Small intestine (tissue), 7 donors: ENCODE results near the gene BCAS3. TPM values are rescaled to one million over a fixed set of nuclear protein-coding genes. Genes with fewer than 3 reads are reported as not detected.

Experiments
- DNase-seq, 2 donors: peaks; one replicate each; pipeline versions ENCODE4 v3.0.0 to v3.0.0-alpha.2; 2013
- FAIRE-seq: peaks from 2 replicates; lab custom pipeline; 2012; peaks lifted over from hg19 to GRCh38; lab: Jason Lieb, UNC
- H3K27ac ChIP-seq, 3 donors: one replicate each; pipeline ENCODE4 v1.5.1; 2013; ENCODE audit warnings: low read length in 2 of 3, mild to moderate bottlenecking in 2 of 3, control low read depth in 1 of 3, inconsistent platforms in 1 of 3, low read depth in 1 of 3, moderate library complexity in 1 of 3
- H3K27me3 ChIP-seq, 3 donors: one replicate each; pipeline ENCODE4 v1.6.1; 2013; ENCODE audit warnings: low read length in 3 of 3, inconsistent platforms in 1 of 3; ENCODE audit not compliant: control insufficient read depth in 3 of 3, insufficient read depth in 3 of 3
- H3K36me3 ChIP-seq, 3 donors: one replicate each; pipeline ENCODE4 v1.6.1; 2013; ENCODE audit warnings: low read length in 3 of 3, inconsistent platforms in 1 of 3, low read depth in 1 of 3, mild to moderate bottlenecking in 1 of 3, moderate library complexity in 1 of 3; ENCODE audit not compliant: control insufficient read depth in 3 of 3, insufficient read depth in 2 of 3
- H3K4me1 ChIP-seq, 3 donors: one replicate each; pipeline ENCODE4 v1.6.1; 2013; ENCODE audit warnings: low read length in 2 of 3, inconsistent platforms in 1 of 3, low read depth in 1 of 3, mild to moderate bottlenecking in 1 of 3, moderate library complexity in 1 of 3; ENCODE audit not compliant: control insufficient read depth in 3 of 3, insufficient read depth in 2 of 3
- H3K4me3 ChIP-seq, 3 donors: one replicate each; pipeline ENCODE4 v1.5.1; 2013; ENCODE audit warnings: low read length in 3 of 3, control low read depth in 1 of 3, inconsistent platforms in 1 of 3, low read depth in 1 of 3, mild to moderate bottlenecking in 1 of 3, moderate library complexity in 1 of 3
- H3K9me3 ChIP-seq, 2 donors: one replicate each; pipeline ENCODE4 v1.6.1; 2013; ENCODE audit warnings: low read depth in 1 of 2, low read length in 1 of 2; ENCODE audit not compliant: control insufficient read depth in 2 of 2, insufficient read depth in 1 of 2
- WGBS, 3 donors: extraction: QIAGEN DNeasy Blood & Tissue Kit; methylation state at CpG; one replicate each; pipeline ENCODE4 v1.1.7; 2013; 5-methylcytosine and 5-hydroxymethylcytosine counted together
- polyA plus RNA-seq, 4 donors: library from polyadenylated mRNA; stranded (reverse) in 3 of 4; unstranded in 1 of 4; fragments of 200-250 nt in 3 of 4; fragments of 120-200 nt in 1 of 4; gene quantifications; one replicate each; pipeline versions ENCODE4 v1.2.1 to v1.2.3, GENCODE V29; 2013
- donor health status: healthy with polysubstance abuse.
- donor health status: control.
- donor health status: control.
- donor health status: Bipolar disorder and iron deficiency.
- donor health status: healthy.

BCAS3 gene
- polyA plus RNA-seq, 4 donors: 4.4 to 10.5 (median 4.8) TPM

DNA sequence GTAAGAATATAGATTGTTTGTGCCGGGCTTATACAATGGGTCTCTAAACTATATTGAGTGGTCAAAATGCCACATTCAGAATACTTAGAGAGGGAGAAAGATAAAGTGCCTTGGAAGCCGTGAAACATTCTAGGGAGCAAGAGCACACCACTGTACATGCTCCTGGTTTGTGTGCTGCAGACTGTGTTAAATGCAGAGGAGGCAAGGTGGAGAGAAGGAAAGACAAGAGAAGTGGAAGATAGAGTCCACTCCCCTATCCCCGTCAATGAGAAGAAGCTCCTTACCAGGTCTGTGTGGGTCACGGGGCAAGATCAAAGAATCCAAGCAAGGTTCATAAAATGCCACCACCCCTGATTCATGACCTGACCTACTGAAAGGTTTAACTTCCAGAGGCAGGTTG lies 454.9 kb downstream of the BCAS3 start:
- Histone ChIP-seq H3K27ac (peak overlapping the region in 1 of 3 donors; percentile 14), H3K9me3 (no peaks in the 10 kb centered on the region), H3K4me1 (peaks cover 0 to 5% (median 3%) of the 10 kb centered on the region in 3 donors), H3K27me3 (no peaks in the 10 kb centered on the region), H3K36me3 (peaks cover 0 to 2% (median 0%) of the 10 kb centered on the region in 3 donors), H3K4me3 (no peak overlapping the region)
- no peak for FAIRE-seq
- 80 to 90% (median 86%) methylated on average over 4 of the region's 4 CpGs for WGBS, 3 donors
- DNase-seq: no peak

DNA sequence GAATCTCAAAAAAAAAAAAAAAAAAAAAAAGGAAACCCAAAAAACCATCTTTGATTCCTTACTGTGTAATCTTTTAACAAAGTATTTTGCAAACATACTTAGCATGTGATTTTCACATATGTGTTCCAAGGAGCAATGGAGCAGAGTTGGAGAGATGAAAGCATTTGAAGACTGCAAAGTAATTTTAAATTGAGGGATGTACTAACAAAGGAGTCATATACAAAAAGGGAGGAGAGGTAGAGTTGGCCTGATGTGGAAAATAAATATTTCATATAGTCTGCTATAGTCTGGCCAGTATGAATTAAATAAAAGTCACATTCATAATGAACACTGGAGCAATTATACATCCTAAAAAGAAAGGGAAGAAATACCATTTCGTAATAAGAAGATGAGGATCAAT lies 456.2 kb downstream of the BCAS3 start:
- Histone ChIP-seq H3K36me3 (peaks cover 0 to 2% (median 0%) of the 10 kb centered on the region in 3 donors), H3K4me1 (peaks cover 0 to 3% (median 1%) of the 10 kb centered on the region in 3 donors), H3K27ac (no peak overlapping the region), H3K27me3 (no peaks in the 10 kb centered on the region), H3K9me3 (no peaks in the 10 kb centered on the region), H3K4me3 (no peak overlapping the region)
- no peak for DNase-seq
- FAIRE-seq: no peak
- WGBS, 3 donors: 94 to 96% (median 96%) methylated on average over 1 of the region's 1 CpG

DNA sequence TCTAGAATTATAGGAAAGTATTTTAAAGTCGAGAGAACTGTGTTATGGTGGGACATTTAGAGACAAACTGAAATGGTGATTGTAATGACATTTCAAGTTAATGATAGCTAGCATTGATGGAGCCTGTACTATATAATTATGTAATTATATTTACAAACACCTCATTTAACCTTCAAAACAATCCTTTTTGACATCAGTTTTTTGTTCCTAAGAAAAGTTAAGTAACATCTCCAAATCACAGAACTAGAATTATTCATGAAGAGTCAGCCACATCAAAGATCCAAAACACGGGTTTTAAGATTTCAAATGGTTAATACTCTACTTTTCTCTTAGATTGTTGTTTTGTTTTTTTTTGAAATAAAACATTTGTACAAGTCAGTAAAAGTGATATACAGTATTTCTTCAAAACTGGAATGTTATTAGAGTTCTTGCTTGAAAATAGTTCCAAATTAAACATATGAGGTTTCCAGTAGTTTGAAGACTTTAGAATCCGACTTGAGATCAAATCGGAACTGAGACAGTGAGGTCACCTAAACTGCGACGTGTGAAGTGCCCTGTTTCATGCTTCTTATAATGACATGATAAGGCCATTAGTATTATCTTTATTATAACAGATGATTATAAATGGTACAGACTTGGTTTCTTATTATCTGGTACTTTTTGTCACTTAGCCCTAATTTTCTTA lies 457.0 kb downstream of the BCAS3 start:
- no peak for DNase-seq
- no peak for FAIRE-seq
- Histone ChIP-seq H3K4me3 (no peak overlapping the region), H3K27me3 (no peaks in the 10 kb centered on the region), H3K4me1 (peaks cover 0 to 6% (median 4%) of the 10 kb centered on the region in 3 donors), H3K27ac (no peak overlapping the region), H3K36me3 (peaks cover 0 to 2% (median 0%) of the 10 kb centered on the region in 3 donors), H3K9me3 (no peaks in the 10 kb centered on the region)
- WGBS, 3 donors: 79 to 85% (median 84%) methylated on average over 6 of the region's 6 CpGs

- H3K4me3 ChIP-seq: peak overlapping the region in 1 of 3 donors; percentile 22
- no peak for DNase-seq
- no peak for FAIRE-seq
- peaks cover 2 to 6% (median 4%) of the 10 kb centered on the region in 3 donors for H3K4me1 ChIP-seq
- no peaks in the 10 kb centered on the region for H3K27me3 ChIP-seq
- H3K9me3 ChIP-seq: no peaks in the 10 kb centered on the region
- peaks cover 0 to 2% (median 0%) of the 10 kb centered on the region in 3 donors for H3K36me3 ChIP-seq
- WGBS, 3 donors: 76 to 97% (median 89%) methylated on average over 14 of the region's 14 CpGs
- peak overlapping the region in 2 of 3 donors; percentile 53 to 75 for H3K27ac ChIP-seq
Observed at GRCh38 chr17:61135782-61136181, 458.1 kb downstream of the BCAS3 start.

DNA sequence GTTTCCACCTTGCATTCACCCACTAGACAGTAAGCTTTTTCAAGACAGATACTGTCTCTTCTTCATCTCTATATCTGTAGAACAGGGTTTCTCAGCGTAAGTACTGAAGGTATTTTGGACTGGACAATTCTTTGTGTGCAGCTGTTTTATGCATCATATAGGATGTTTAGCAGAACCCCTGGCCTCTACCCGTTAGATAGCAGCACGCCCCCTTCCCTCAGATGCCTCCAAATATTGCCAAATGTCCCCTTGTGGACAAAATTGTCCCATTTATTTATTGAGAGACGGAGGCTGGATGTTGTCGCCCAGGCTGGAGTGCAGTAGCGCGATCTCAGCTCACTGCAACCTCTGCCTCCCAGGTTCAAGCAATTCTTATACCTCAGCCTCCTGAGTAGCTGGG lies 458.6 kb downstream of the BCAS3 start:
- H3K27ac ChIP-seq: peak overlapping the region in 1 of 3 donors; percentile 34
- H3K9me3 ChIP-seq: no peaks in the 10 kb centered on the region
- no peaks in the 10 kb centered on the region for H3K27me3 ChIP-seq
- FAIRE-seq (no peak), DNase-seq (no peak)
- WGBS, 3 donors: 92 to 97% (median 97%) methylated on average over 7 of the region's 7 CpGs
- H3K4me1 ChIP-seq: peaks cover 2 to 6% (median 4%) of the 10 kb centered on the region in 3 donors
- H3K4me3 ChIP-seq: peak overlapping the region in 1 of 3 donors; percentile 22
- H3K36me3 ChIP-seq: peaks cover 0 to 4% (median 0%) of the 10 kb centered on the region in 3 donors

DNA sequence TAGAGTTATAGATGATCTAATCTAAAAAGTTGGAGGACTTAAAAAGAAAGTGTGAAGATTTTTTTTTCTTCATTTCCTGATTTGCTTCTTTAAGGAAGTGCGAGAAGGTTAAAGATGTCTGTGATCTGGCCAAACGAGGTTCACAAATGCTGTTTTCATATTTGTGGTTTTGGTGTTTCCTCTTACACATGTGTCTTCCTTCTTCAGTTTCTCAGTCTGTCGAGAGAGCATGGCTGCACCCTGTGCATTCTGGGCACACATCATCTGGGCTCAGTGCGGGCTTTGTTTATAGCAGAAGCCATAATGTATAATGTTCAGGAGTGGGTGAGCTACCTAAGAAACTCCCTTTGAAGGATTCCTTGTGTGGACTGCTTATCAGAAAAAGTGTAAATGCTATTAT lies 461.6 kb downstream of the BCAS3 start:
- Histone ChIP-seq H3K4me1 (peaks cover 2 to 6% (median 4%) of the 10 kb centered on the region in 3 donors), H3K4me3 (no peak overlapping the region), H3K27me3 (no peaks in the 10 kb centered on the region), H3K9me3 (no peaks in the 10 kb centered on the region), H3K27ac (peak overlapping the region in 1 of 3 donors; percentile 1), H3K36me3 (peaks cover 0 to 5% (median 0%) of the 10 kb centered on the region in 3 donors)
- DNase-seq (peak; percentile 26 to 66), FAIRE-seq (no peak)
- WGBS, 3 donors: 15 to 20% (median 20%) methylated on average over 4 of the region's 4 CpGs

DNA sequence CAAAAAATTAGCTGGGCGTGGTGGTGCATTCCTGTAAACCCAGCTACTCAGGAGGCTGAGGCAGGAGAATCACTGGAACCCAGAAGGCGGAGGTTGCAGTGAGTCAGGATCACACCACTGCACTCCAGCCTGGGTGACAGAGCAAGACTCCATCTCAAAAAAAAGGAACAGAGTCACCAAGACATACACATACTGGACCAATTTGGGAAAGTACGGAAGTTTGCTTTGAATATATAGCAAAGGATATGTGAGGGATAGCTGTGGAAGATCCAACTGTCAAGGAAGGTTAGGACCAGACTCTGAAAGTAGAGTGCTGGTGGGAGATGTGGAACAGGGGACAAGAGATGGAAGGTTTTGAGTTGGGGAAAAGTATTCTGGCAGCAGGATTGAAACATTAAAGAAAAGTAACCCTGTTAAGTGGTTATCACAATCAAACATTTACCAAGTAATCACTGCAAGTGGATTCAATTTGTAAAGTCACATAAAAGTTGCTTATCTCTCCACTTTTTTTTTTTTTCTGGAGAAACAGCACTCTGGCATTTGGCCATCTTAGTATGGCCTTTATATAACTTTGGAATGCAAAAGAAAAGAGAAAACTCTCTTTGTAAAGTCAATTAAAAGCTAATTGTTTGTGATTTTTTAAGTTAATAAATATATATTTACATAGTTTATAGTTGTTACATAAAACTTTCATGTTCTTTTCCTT lies 462.6 kb downstream of the BCAS3 start:
- H3K4me3 ChIP-seq: no peak overlapping the region
- no peaks in the 10 kb centered on the region for H3K9me3 ChIP-seq
- 77 to 87% (median 86%) methylated on average over 3 of the region's 3 CpGs for WGBS, 3 donors
- no peaks in the 10 kb centered on the region for H3K27me3 ChIP-seq
- DNase-seq (no peak), FAIRE-seq (no peak)
- peaks cover 0 to 5% (median 0%) of the 10 kb centered on the region in 3 donors for H3K36me3 ChIP-seq
- H3K27ac ChIP-seq: no peak overlapping the region
- H3K4me1 ChIP-seq: peaks cover 2 to 12% (median 10%) of the 10 kb centered on the region in 3 donors

- WGBS, 3 donors: 91 to 95% (median 94%) methylated on average over 1 of the region's 1 CpG
- Histone ChIP-seq H3K27me3 (no peaks in the 10 kb centered on the region), H3K4me3 (no peak overlapping the region), H3K9me3 (no peaks in the 10 kb centered on the region), H3K27ac (no peak overlapping the region), H3K4me1 (peaks cover 2 to 20% (median 10%) of the 10 kb centered on the region in 3 donors), H3K36me3 (peaks cover 0 to 3% (median 0%) of the 10 kb centered on the region in 3 donors)
- FAIRE-seq (no peak), DNase-seq (no peak)
Observed at GRCh38 chr17:61143026-61143425, 465.4 kb downstream of the BCAS3 start.
